NCI-H774 (cell line): Measurements from ENCODE around the gene ELOVL1.

ENCODE experiments used
- DNase-seq: peaks from one replicate; lab custom pipeline; 2025; lab: John Stamatoyannopoulos, UW

The ELOVL1 gene

GRCh38 chr1:43327549-43328292, 40.1 kb downstream of the ELOVL1 start:
- DNase-seq, result no peak

- no peak for DNase-seq
These were observed 42.4 kb downstream of the ELOVL1 start for GRCh38 chr1:43325381-43325780.

- no peak for DNase-seq
These were observed 43.0 kb downstream of the ELOVL1 start for GRCh38 chr1:43324810-43325209.

- no peak for DNase-seq
These were observed 45.3 kb downstream of the ELOVL1 start for GRCh38 chr1:43322506-43322905.

- no peak for DNase-seq
These were observed 46.4 kb downstream of the ELOVL1 start for GRCh38 chr1:43321331-43321891.

- DNase-seq, result no peak
These were observed 48.0 kb downstream of the ELOVL1 start for GRCh38 chr1:43319766-43320165.

- no peak for DNase-seq
These were observed 48.5 kb downstream of the ELOVL1 start for GRCh38 chr1:43319288-43319687.

- DNase-seq, result no peak
These were observed 49.0 kb downstream of the ELOVL1 start for GRCh38 chr1:43318831-43319230.

- no peak for DNase-seq
These were observed 49.9 kb downstream of the ELOVL1 start for GRCh38 chr1:43317817-43318471.

- no peak for DNase-seq
These were observed 50.9 kb downstream of the ELOVL1 start for GRCh38 chr1:43316738-43317520.

- no peak for DNase-seq
These were observed 51.7 kb downstream of the ELOVL1 start for GRCh38 chr1:43315963-43316737.

- no peak for DNase-seq
These were observed 52.3 kb downstream of the ELOVL1 start for GRCh38 chr1:43315481-43315880.

- no peak for DNase-seq
These were observed 53.6 kb downstream of the ELOVL1 start for GRCh38 chr1:43314233-43314632.

- no peak for DNase-seq
These were observed 54.0 kb downstream of the ELOVL1 start for GRCh38 chr1:43313771-43314170.
